H1 (cell line): ENCODE measurements around the gene TNFRSF14. TPM values are rescaled to one million over a fixed set of nuclear protein-coding genes. Genes with fewer than 3 reads are reported as not detected.

Experiments used
- ASH2L ChIP-seq: fragments of 200-600, 300-600 bp; sonication (generic); IDR thresholded peaks from one replicate; pipeline ENCODE4 v1.7.1; 2017; ENCODE audit warnings: low read length
- CBX5 ChIP-seq: fragments of 300-800, 300-1000 bp; sonication (generic); IDR thresholded peaks from 2 replicates; pipeline ENCODE4 v1.7.1; 2016; ENCODE audit warnings: antibody characterized with exemption, low read length, low read depth
- SP4 ChIP-seq: IDR thresholded peaks from 2 replicates; pipeline ENCODE4 v1.6.1; 2012; ENCODE audit warnings: low read length, inconsistent platforms
- polyA plus RNA-seq, 7 experiments: library from polyadenylated mRNA; depleted of rRNA in 3 of 7; stranded (reverse) in 5 of 7; unstranded in 2 of 7; fragments of >200 nt in 5 of 7; fragments of 200-250 nt in 2 of 7; gene quantifications; 1 replicate in 5 of 7; 2 replicates in 1 of 7; 4 replicates in 1 of 7; pipeline versions ENCODE4 v1.2.1 to v1.2.3, GENCODE V29; 2011 to 2013; ENCODE audit warnings: missing spikeins in 2 of 7, mixed read lengths in 2 of 7
- total RNA-seq: library from RNA; stranded (reverse); fragmentation: NEBNext Ultra II Directional; extraction: Animal tissue kit (Norgen Biotek cat#: 25700); gene quantifications from 2 replicates; pipeline ENCODE4 v1.2.1, GENCODE V29; 2021

The TNFRSF14 gene
- total and polyA plus RNA-seq, 2 of the 8 experiments (the other 6 are each of a cell fraction or from before 2014, with no cell fraction given): 0.36 to 0.50 TPM

- TF ChIP-seq CBX5: no peak
- no peak for TF ChIP-seq ASH2L
- no peak for TF ChIP-seq SP4
These were observed 46.8 kb downstream of the TNFRSF14 start (continued) for GRCh38 chr1:2602866-2603520.
